GM12878 (cell line): Measurements from ENCODE around the gene TCERG1L. TPM values are rescaled to one million over a fixed set of nuclear protein-coding genes. Genes with fewer than 3 reads are reported as not detected.

ENCODE experiments used
- ATAC-seq: fragments of 200-7000 bp; cut with Tn5 transposase; 3 replicates; pipeline ENCODE4 v1.9.1; 2020; ENCODE audit warnings: mild to moderate bottlenecking, moderate library complexity
- BruUV-seq: library from RNA; stranded (reverse); fragments of 400-500 nt; replicated peaks from 2 replicates; lab custom pipeline; 2021; lab: Mats Ljungman, UMichigan
- CTCF ChIA-PET: fragments of 300-600 bp; sonication (Branson Sonifier 250); formaldehyde crosslinking; extraction: SDS; loops from one replicate; lab custom pipeline; 2021; ENCODE audit warnings: inconsistent platforms; lab: Yijun Ruan, JAX
- POLR2A ChIA-PET: fragments of 350-600 bp; formaldehyde crosslinking; extraction: SDS; loops from one replicate; lab custom pipeline; 2021; ENCODE audit warnings: inconsistent platforms; lab: Charles Lee
- RAD21 ChIA-PET: fragments of 300-600 bp; sonication (Branson Sonifier 250); formaldehyde crosslinking; loops from one replicate; lab custom pipeline; 2023; ENCODE audit warnings: antibody characterized with exemption; ENCODE audit not compliant: unreplicated experiment; lab: Charles Lee
- SMC1A ChIA-PET: fragments of 300-600 bp; sonication (Branson Sonifier 250); formaldehyde crosslinking; loops from one replicate; lab custom pipeline; 2023; ENCODE audit not compliant: unreplicated experiment, uncharacterized antibody; lab: Charles Lee
- DNase-seq: peaks from one replicate; pipeline ENCODE4 v3.0.0-alpha.2; 2011; ENCODE audit warnings: low read depth, low spot score
- FAIRE-seq: peaks from 3 replicates; lab custom pipeline; 2011; peaks lifted over from hg19 to GRCh38; lab: Jason Lieb, UNC
- H2AFZ ChIP-seq: 2 replicates; pipeline ENCODE4 v1.6.0; 2011; ENCODE audit warnings: low read depth, low read length, control low read depth; ENCODE audit not compliant: control insufficient read depth
- H3K27ac ChIP-seq: 2 replicates; pipeline ENCODE4 v1.5.1; 2011; ENCODE audit warnings: control low read depth; ENCODE audit not compliant: control insufficient read depth, insufficient read depth
- H3K27me3 ChIP-seq, 2 experiments: replicated peaks in 1 of 2; 2 replicates each; pipeline versions ENCODE4 v1.6.0 to v1.6.1; 2011; ENCODE audit warnings: low read length in 1 of 2; ENCODE audit not compliant: control insufficient read depth in 2 of 2, insufficient read depth in 2 of 2
- H3K36me3 ChIP-seq, 2 experiments: 2 replicates each; pipeline ENCODE4 v1.5.1; 2011; ENCODE audit warnings: low read length in 1 of 2; ENCODE audit not compliant: control insufficient read depth in 2 of 2, insufficient read depth in 2 of 2
- H3K4me1 ChIP-seq: 2 replicates; pipeline ENCODE4 v1.6.1; 2011; ENCODE audit warnings: mild to moderate bottlenecking, low read length, moderate library complexity, mixed read lengths; ENCODE audit not compliant: control insufficient read depth, insufficient read depth
- H3K4me2 ChIP-seq: 2 replicates; pipeline ENCODE4 v1.6.0; 2011; ENCODE audit warnings: control low read depth; ENCODE audit not compliant: control insufficient read depth, insufficient read depth
- H3K4me3 ChIP-seq: fragments of 200-600 bp; sonication (generic); 2 replicates; pipeline ENCODE4 v1.5.1; 2016
- H3K79me2 ChIP-seq: 2 replicates; pipeline ENCODE4 v1.6.0; 2011; ENCODE audit warnings: low read length; ENCODE audit not compliant: control insufficient read depth, insufficient read depth
- H3K9ac ChIP-seq: 2 replicates; pipeline ENCODE4 v1.8.0; 2011; ENCODE audit warnings: low read length, control low read depth, mixed read lengths; ENCODE audit not compliant: control insufficient read depth, insufficient read depth
- H3K9me3 ChIP-seq: replicated peaks from 3 replicates; pipeline ENCODE4 v1.5.1; 2011; ENCODE audit warnings: mild to moderate bottlenecking, low read length; ENCODE audit not compliant: control insufficient read depth, insufficient read depth
- H4K20me1 ChIP-seq: 2 replicates; pipeline ENCODE4 v1.6.0; 2011; ENCODE audit not compliant: control insufficient read depth, insufficient read depth
- BCL11A ChIP-seq: IDR thresholded peaks from 2 replicates; pipeline ENCODE4 v1.6.1; 2011; ENCODE audit warnings: low read depth, low read length
- BCL3 ChIP-seq: IDR thresholded peaks from 2 replicates; pipeline ENCODE4 v1.6.1; 2011; ENCODE audit warnings: borderline replicate concordance, low read depth, mild to moderate bottlenecking, moderate library complexity, low read length; ENCODE audit not compliant: insufficient read depth, poor library complexity, severe bottlenecking
- MLLT1 ChIP-seq: fragments of 450-650 bp; IDR thresholded peaks from 2 replicates; pipeline ENCODE4 v1.6.1; 2016; ENCODE audit warnings: mild to moderate bottlenecking
- PBX3 ChIP-seq: IDR thresholded peaks from 2 replicates; pipeline ENCODE4 v1.6.1; 2011; ENCODE audit warnings: mild to moderate bottlenecking, low read depth, low read length, moderate library complexity; ENCODE audit not compliant: insufficient replicate concordance
- POU2F2 ChIP-seq: IDR thresholded peaks from 3 replicates; pipeline ENCODE4 v1.6.1; 2011; ENCODE audit warnings: low read depth, mild to moderate bottlenecking, low read length, borderline replicate concordance
- SKIL ChIP-seq: fragments of 450-650 bp; IDR thresholded peaks from 2 replicates; pipeline ENCODE4 v1.6.1; 2017; ENCODE audit warnings: mild to moderate bottlenecking, low read depth, inconsistent platforms; ENCODE audit not compliant: poor library complexity, severe bottlenecking
- SREBF1 ChIP-seq: IDR thresholded peaks from 2 replicates; pipeline ENCODE4 v1.6.1; 2012; ENCODE audit warnings: mild to moderate bottlenecking, low read length
- SUZ12 ChIP-seq: fragments of 200-600 bp; sonication (generic); IDR thresholded peaks from one replicate; pipeline ENCODE4 v1.6.1; 2018; ENCODE audit warnings: antibody characterized with exemption, mild to moderate bottlenecking; ENCODE audit not compliant: unreplicated experiment
- TAF1 ChIP-seq: IDR thresholded peaks from 2 replicates; pipeline ENCODE4 v1.6.1; 2011; ENCODE audit warnings: mild to moderate bottlenecking, low read depth, low read length, borderline replicate concordance
- WGBS: methylation state at CpG from one replicate; pipeline ENCODE4 v1.1.6; 2016; ENCODE audit warnings: low lambda C conversion rate; ENCODE audit not compliant: insufficient replicate concordance, insufficient coverage; ENCODE audit errors: missing lambda C conversion rate; 5-methylcytosine and 5-hydroxymethylcytosine counted together
- in situ Hi-C: fragments of 300-500 bp; cut with MboI; formaldehyde crosslinking; loops from 9 replicates; pipeline ENCODE4 v1.14.3; 2018; ENCODE audit warnings: mixed read lengths
- intact Hi-C: fragments of 100-400 bp; cut with micrococcal nuclease; formaldehyde crosslinking; loops from one replicate; pipeline ENCODE4 v1.14.2; 2022; ENCODE audit not compliant: unreplicated experiment
- polyA plus RNA-seq, 11 experiments: library from polyadenylated mRNA; depleted of rRNA in 4 of 11; unstranded in 6 of 11; stranded (reverse) in 5 of 11; fragments of >200 nt; fragmentation: Nextera tagmentation in 4 of 11; fragmentation: Illumina TruSeq in 1 of 11; extraction: Ambion mirVana in 4 of 11; extraction: Trizol in 1 of 11; gene quantifications; 1 replicate in 1 of 11; 2 replicates in 10 of 11; pipeline versions ENCODE4 v1.2.1 to v1.2.3, GENCODE V29; 2011 to 2016; ENCODE audit warnings: inconsistent platforms in 2 of 11, missing spikeins in 2 of 11, low read depth in 1 of 11
- total RNA-seq, 4 experiments: library from RNA; depleted of rRNA in 3 of 4; stranded (reverse); fragments of >200 nt in 3 of 4; fragmentation: Illumina TruSeq in 1 of 4; extraction: Trizol in 1 of 4; gene quantifications; 2 replicates each; pipeline versions ENCODE4 v1.2.1 to v1.2.3, GENCODE V29; 2013 to 2021

The TCERG1L gene
- total and polyA plus RNA-seq, 10 of the 15 experiments (the other 5 are each of a cell fraction or from before 2014, with no cell fraction given) = not detected

GRCh38 chr10:131355881-131356280 is 44.4 kb upstream of the TCERG1L start:
- ChIA-PET SMC1A (no interaction called here), RAD21 (no interaction called here), CTCF (interaction anchor here (1.0 to 1.3 kb wide), 2 partner anchors 11 to 19 kb away, joined by 3 to 4 read pairs; no protein-coding TSS in a partner anchor), POLR2A (no interaction called here)
- Histone ChIP-seq H3K36me3 (no peaks in the 10 kb centered on the region), H3K27me3 (no peaks in the 10 kb centered on the region), H3K4me3 (no peak overlapping the region), H3K4me2 (no peak overlapping the region), H3K4me1 (no peaks in the 10 kb centered on the region), H3K27ac (no peak overlapping the region), H2AFZ (no peak overlapping the region), H3K79me2 (no peaks in the 10 kb centered on the region), H3K9ac (no peak overlapping the region), H3K9me3 (no peaks in the 10 kb centered on the region), H4K20me1 (no peaks in the 10 kb centered on the region)
- DNase-seq (no peak), ATAC-seq (no peak), FAIRE-seq (no peak)
- 0% methylated on average over 4 of the region's 4 CpGs for WGBS
- no TSS peak for BruUV-seq
- TF ChIP-seq MLLT1 = no peak
- no peak for TF ChIP-seq POU2F2
- TF ChIP-seq BCL3 = no peak
- TF ChIP-seq TAF1 = no peak
- no peak for TF ChIP-seq SREBF1
- TF ChIP-seq PBX3 = no peak
- TF ChIP-seq BCL11A = no peak
- TF ChIP-seq SKIL = no peak
- TF ChIP-seq SUZ12 = no peak
- intact Hi-C loops (no loop called here), in situ Hi-C loops (no loop called here)
